ENCODE results near the gene CDK6.

DNA sequence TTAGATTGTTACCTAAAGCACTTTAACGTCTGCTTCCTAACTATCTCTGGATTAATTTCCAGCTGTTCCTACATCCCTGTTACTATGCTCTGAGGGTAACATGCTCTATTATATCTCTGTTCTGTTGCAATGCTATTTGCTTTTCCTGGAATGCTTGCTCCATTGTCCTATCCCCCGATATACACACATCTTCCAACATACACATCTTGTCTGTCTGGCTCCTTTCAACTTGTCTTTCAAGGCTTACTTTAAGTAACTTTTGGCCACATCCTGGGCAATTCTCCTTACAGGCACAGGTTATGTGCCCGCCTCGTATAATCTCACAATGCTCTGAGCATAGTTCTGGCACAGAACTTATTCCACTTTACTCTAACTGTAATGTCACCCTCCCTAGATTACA, 96.2 kb downstream of the CDK6 start:
- TF ChIP-seq POLR2A (IDR thresholded peaks at IDR 0.05): no peak
- TF ChIP-seq, protein P1, sequence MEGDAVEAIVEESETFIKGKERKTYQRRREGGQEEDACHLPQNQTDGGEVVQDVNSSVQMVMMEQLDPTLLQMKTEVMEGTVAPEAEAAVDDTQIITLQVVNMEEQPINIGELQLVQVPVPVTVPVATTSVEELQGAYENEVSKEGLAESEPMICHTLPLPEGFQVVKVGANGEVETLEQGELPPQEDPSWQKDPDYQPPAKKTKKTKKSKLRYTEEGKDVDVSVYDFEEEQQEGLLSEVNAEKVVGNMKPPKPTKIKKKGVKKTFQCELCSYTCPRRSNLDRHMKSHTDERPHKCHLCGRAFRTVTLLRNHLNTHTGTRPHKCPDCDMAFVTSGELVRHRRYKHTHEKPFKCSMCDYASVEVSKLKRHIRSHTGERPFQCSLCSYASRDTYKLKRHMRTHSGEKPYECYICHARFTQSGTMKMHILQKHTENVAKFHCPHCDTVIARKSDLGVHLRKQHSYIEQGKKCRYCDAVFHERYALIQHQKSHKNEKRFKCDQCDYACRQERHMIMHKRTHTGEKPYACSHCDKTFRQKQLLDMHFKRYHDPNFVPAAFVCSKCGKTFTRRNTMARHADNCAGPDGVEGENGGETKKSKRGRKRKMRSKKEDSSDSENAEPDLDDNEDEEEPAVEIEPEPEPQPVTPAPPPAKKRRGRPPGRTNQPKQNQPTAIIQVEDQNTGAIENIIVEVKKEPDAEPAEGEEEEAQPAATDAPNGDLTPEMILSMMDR (IDR thresholded peaks at IDR 0.05): no peak
